K562 (cell line): Measurements from ENCODE around the gene MIDN. TPM values are rescaled to one million over a fixed set of nuclear protein-coding genes. Genes with fewer than 3 reads are reported as not detected.
A peak's percentile ranks its signal among the peaks of the same experiment; 100 is the strongest.

ENCODE experiments used
- CBFB ChIP-seq: sonication (generic); formaldehyde crosslinking; IDR thresholded peaks from 2 replicates; pipeline ENCODE4 v1.4.0; 2020; ENCODE audit warnings: mild to moderate bottlenecking, missing genetic modification reagents
- CBX8 ChIP-seq: fragments of 200-600 bp; sonication (generic); IDR thresholded peaks from 2 replicates; pipeline ENCODE4 v1.6.1; 2012; ENCODE audit warnings: borderline replicate concordance, mixed run types, low read depth, mild to moderate bottlenecking, moderate library complexity, mixed read lengths, low read length, control low read depth, inconsistent platforms; ENCODE audit not compliant: poor library complexity, severe bottlenecking; ENCODE audit errors: extremely low read depth
- JUND ChIP-seq, 2 experiments: IDR thresholded peaks; 2 replicates in 1 of 2; 3 replicates in 1 of 2; pipeline ENCODE4 v1.6.1; 2011; ENCODE audit warnings: borderline replicate concordance in 2 of 2, low read depth in 2 of 2, low read length in 2 of 2, improper control_type of control experiment in 1 of 2, missing biosample characterization in 1 of 2, missing genetic modification characterization in 1 of 2, missing genetic modification reagents in 1 of 2
- RBM14 ChIP-seq: fragments of 200-400 bp; formaldehyde crosslinking; IDR thresholded peaks from 2 replicates; pipeline ENCODE4 v1.6.1; 2018; ENCODE audit warnings: low read depth, mild to moderate bottlenecking, low read length, moderate library complexity, borderline replicate concordance; ENCODE audit not compliant: insufficient read depth
- RFX1 ChIP-seq: fragments of 450-650 bp; IDR thresholded peaks from 2 replicates; pipeline ENCODE4 v1.6.1; 2016; ENCODE audit warnings: mild to moderate bottlenecking, moderate library complexity
- RNF2 ChIP-seq: sonication (generic); IDR thresholded peaks from 2 replicates; pipeline ENCODE4 v1.6.1; 2016
- SREBF2 ChIP-seq: sonication (generic); formaldehyde crosslinking; IDR thresholded peaks from 2 replicates; pipeline ENCODE4 v1.4.0; 2020; ENCODE audit warnings: mild to moderate bottlenecking, missing genetic modification reagents
- TAF1 ChIP-seq: IDR thresholded peaks from 2 replicates; pipeline ENCODE4 v1.6.1; 2011; ENCODE audit warnings: mild to moderate bottlenecking, low read length, moderate library complexity; ENCODE audit not compliant: insufficient read depth, control insufficient read depth, severe bottlenecking; ENCODE audit errors: extremely low read depth
- TCF7L2 ChIP-seq: fragments of 150-350 bp; IDR thresholded peaks from 2 replicates; pipeline ENCODE4 v1.6.1; 2016; ENCODE audit warnings: low read depth, mild to moderate bottlenecking, low read length, moderate library complexity
- XRCC3 ChIP-seq: fragments of 450-650 bp; IDR thresholded peaks from 2 replicates; pipeline ENCODE4 v1.6.1; 2017; ENCODE audit warnings: mild to moderate bottlenecking, moderate library complexity
- ZFPM2 ChIP-seq: fragments of 250-450 bp; sonication (Bioruptor Pico); IDR thresholded peaks from 2 replicates; pipeline ENCODE4 v1.5.1; 2022; ENCODE audit warnings: mild to moderate bottlenecking
- ZNF124 ChIP-seq: sonication (generic); formaldehyde crosslinking; IDR thresholded peaks from 2 replicates; pipeline ENCODE4 v1.8.1; 2022; ENCODE audit warnings: missing genetic modification reagents
- ZNF316 ChIP-seq: fragments of 450-650 bp; IDR thresholded peaks from 2 replicates; pipeline ENCODE4 v1.6.1; 2016
- ZNF41 ChIP-seq: fragments of 250-450 bp; sonication (Bioruptor Pico); conservative IDR thresholded peaks from 2 replicates; pipeline ENCODE4 v1.4.0; 2020; ENCODE audit warnings: mild to moderate bottlenecking
- ZNF445 ChIP-seq: fragments of 250-450 bp; sonication (Bioruptor Pico); IDR thresholded peaks from 2 replicates; pipeline ENCODE4 v1.4.0; 2020; ENCODE audit warnings: low read depth, mild to moderate bottlenecking, moderate library complexity
- ZNF79 ChIP-seq: fragments of 250-450 bp; sonication (Bioruptor Pico); IDR thresholded peaks from 2 replicates; pipeline ENCODE4 v1.4.0; 2020; ENCODE audit warnings: low read depth, mild to moderate bottlenecking, moderate library complexity
- polyA plus RNA-seq, 8 experiments: library from polyadenylated mRNA; depleted of rRNA in 4 of 8; stranded (reverse) in 5 of 8; unstranded in 3 of 8; fragments of >200 nt; fragmentation: Nextera tagmentation in 2 of 8; fragmentation: Illumina TruSeq in 1 of 8; extraction: Ambion mirVana in 2 of 8; extraction: Trizol in 1 of 8; gene quantifications; 2 replicates each; pipeline versions ENCODE4 v1.2.1 to v1.2.3, GENCODE V29; 2011 to 2014; ENCODE audit warnings: inconsistent platforms in 1 of 8, missing spikeins in 1 of 8
- total RNA-seq, 7 experiments: library from RNA; depleted of rRNA in 6 of 7; stranded (reverse); fragments of >200 nt in 6 of 7; fragmentation: Illumina TruSeq in 2 of 7; extraction: Trizol in 2 of 7; gene quantifications; 2 replicates each; pipeline versions ENCODE4 v1.2.1 to v1.2.3, GENCODE V29; 2011 to 2021; ENCODE audit warnings: low replicate concordance in 1 of 7
- TF ChIP-seq, protein P1 (sequence below), 2 experiments: IDR thresholded peaks; 2 replicates each; pipeline ENCODE4 v1.6.1; 2012; ENCODE audit warnings: improper control_type of control experiment in 2 of 2, low read depth in 2 of 2, low read length in 2 of 2, borderline replicate concordance in 1 of 2
- TF ChIP-seq, protein P2 (sequence below): conservative IDR thresholded peaks from 2 replicates; pipeline ENCODE4 v1.6.1; 2011; ENCODE audit warnings: low read depth, mild to moderate bottlenecking, low read length; ENCODE audit not compliant: control insufficient read depth
- TF ChIP-seq, protein P3 (sequence below): fragments of 450-650 bp; IDR thresholded peaks from 2 replicates; pipeline ENCODE4 v1.6.1; 2016; ENCODE audit warnings: borderline replicate concordance
- TF ChIP-seq, protein P4 (sequence below): fragments of 250-450 bp; sonication (Bioruptor Pico); IDR thresholded peaks from 2 replicates; pipeline ENCODE4 v1.4.0; 2020; ENCODE audit warnings: mild to moderate bottlenecking, moderate library complexity

MIDN gene
- total and polyA plus RNA-seq, 9 of the 15 experiments (the other 6 are each of a cell fraction or from before 2014, with no cell fraction given) = 0.17 to 120 (median 10.1) TPM

DNA sequence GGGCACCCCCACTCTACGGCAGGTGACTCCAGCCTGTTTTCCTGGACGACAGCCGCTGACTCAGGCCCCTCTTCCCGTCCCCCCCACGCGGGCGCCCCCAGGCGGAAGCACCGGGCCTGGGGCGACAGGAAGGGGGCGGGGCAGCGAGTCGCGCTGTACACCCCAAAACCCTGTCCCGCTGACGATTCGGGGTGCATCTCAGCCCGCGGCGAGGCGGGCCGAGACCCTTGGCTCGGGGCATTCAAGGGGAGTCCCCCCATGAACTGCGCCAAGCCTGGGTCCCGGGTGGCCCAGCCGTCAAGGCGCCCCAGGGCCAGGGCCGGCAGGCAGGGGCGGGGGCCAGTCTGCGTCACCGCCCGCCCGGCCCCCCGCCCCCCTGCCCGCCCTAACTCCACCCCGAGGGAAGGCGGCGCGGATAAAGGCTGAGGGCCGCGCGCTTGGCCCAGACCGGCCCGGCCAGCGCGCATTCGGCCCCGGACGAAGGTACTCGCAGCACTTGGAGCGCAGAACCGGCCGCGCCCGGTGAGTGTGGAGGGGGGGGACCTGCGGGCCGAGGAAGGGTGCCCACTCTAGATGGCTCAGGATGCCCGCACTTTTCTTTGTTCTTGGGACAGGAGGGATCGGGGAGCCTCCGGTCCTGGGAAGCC, at the start of gene MIDN (continued):
- TF ChIP-seq ZNF124 (CRISPR knock-in tag) (no peak), ZNF79 (CRISPR knock-in tag) (no peak), ZNF41 (CRISPR knock-in tag) (no peak), RBM14 (0 out of 2 replicates have a peak, but pooled peaks have one; percentile 6), ZNF445 (CRISPR knock-in tag) (no peak), CBX8 (no peak), RFX1 (no peak), CBFB (CRISPR knock-in tag) (0 out of 2 replicates have a peak, but pooled peaks have one; percentile 20), TCF7L2 (no peak), JUND (IDR thresholded peaks at IDR 0.05; ENCODE audit: borderline replicate concordance, low read depth, low read length) (peak; percentile 72), JUND (tag; IDR thresholded peaks at IDR 0.05; ENCODE audit: borderline replicate concordance, low read depth, low read length) (peak; percentile 10; the same call in 1 of the 3 replicates), TAF1 (peak; percentile 85), SREBF2 (CRISPR knock-in tag) (no peak), RNF2 (peak; percentile 45; the same call in 1 of the 2 replicates), ZFPM2 (CRISPR knock-in tag) (no peak), ZNF316 (peak; percentile 53), XRCC3 (no peak)
- TF ChIP-seq, protein P1, sequence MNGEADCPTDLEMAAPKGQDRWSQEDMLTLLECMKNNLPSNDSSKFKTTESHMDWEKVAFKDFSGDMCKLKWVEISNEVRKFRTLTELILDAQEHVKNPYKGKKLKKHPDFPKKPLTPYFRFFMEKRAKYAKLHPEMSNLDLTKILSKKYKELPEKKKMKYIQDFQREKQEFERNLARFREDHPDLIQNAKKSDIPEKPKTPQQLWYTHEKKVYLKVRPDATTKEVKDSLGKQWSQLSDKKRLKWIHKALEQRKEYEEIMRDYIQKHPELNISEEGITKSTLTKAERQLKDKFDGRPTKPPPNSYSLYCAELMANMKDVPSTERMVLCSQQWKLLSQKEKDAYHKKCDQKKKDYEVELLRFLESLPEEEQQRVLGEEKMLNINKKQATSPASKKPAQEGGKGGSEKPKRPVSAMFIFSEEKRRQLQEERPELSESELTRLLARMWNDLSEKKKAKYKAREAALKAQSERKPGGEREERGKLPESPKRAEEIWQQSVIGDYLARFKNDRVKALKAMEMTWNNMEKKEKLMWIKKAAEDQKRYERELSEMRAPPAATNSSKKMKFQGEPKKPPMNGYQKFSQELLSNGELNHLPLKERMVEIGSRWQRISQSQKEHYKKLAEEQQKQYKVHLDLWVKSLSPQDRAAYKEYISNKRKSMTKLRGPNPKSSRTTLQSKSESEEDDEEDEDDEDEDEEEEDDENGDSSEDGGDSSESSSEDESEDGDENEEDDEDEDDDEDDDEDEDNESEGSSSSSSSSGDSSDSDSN (IDR thresholded peaks at IDR 0.05; ENCODE audit: borderline replicate concordance in 1 of 2, low read depth in 2 of 2, low read length in 2 of 2) = peak; percentile 77 to 79; a peak in 3 of 4 replicates
- TF ChIP-seq, protein P2, sequence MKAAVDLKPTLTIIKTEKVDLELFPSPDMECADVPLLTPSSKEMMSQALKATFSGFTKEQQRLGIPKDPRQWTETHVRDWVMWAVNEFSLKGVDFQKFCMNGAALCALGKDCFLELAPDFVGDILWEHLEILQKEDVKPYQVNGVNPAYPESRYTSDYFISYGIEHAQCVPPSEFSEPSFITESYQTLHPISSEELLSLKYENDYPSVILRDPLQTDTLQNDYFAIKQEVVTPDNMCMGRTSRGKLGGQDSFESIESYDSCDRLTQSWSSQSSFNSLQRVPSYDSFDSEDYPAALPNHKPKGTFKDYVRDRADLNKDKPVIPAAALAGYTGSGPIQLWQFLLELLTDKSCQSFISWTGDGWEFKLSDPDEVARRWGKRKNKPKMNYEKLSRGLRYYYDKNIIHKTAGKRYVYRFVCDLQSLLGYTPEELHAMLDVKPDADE = peak; percentile 73
- TF ChIP-seq, protein P3, sequence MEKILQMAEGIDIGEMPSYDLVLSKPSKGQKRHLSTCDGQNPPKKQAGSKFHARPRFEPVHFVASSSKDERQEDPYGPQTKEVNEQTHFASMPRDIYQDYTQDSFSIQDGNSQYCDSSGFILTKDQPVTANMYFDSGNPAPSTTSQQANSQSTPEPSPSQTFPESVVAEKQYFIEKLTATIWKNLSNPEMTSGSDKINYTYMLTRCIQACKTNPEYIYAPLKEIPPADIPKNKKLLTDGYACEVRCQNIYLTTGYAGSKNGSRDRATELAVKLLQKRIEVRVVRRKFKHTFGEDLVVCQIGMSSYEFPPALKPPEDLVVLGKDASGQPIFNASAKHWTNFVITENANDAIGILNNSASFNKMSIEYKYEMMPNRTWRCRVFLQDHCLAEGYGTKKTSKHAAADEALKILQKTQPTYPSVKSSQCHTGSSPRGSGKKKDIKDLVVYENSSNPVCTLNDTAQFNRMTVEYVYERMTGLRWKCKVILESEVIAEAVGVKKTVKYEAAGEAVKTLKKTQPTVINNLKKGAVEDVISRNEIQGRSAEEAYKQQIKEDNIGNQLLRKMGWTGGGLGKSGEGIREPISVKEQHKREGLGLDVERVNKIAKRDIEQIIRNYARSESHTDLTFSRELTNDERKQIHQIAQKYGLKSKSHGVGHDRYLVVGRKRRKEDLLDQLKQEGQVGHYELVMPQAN = 0 out of 2 replicates have a peak, but pooled peaks have one; percentile 28
- TF ChIP-seq, protein P4, sequence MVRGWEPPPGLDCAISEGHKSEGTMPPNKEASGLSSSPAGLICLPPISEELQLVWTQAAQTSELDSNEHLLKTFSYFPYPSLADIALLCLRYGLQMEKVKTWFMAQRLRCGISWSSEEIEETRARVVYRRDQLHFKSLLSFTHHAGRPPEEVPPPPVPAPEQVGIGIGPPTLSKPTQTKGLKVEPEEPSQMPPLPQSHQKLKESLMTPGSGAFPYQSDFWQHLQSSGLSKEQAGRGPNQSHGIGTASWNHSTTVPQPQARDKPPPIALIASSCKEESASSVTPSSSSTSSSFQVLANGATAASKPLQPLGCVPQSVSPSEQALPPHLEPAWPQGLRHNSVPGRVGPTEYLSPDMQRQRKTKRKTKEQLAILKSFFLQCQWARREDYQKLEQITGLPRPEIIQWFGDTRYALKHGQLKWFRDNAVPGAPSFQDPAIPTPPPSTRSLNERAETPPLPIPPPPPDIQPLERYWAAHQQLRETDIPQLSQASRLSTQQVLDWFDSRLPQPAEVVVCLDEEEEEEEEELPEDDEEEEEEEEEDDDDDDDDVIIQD (CRISPR knock-in tag) = no peak
